Activated CD4-positive, CD25-positive, alpha-beta regulatory T cell treated with anti-CD3 and anti-CD28 coated beads, Interleukin-2, amount 50 U/mL, for 72 hours (primary cell): ENCODE data around the gene CC2D1B.

Experiments used
- DNase-seq: peaks from one replicate; pipeline ENCODE4 v3.0.0; 2021

The CC2D1B gene

DNA sequence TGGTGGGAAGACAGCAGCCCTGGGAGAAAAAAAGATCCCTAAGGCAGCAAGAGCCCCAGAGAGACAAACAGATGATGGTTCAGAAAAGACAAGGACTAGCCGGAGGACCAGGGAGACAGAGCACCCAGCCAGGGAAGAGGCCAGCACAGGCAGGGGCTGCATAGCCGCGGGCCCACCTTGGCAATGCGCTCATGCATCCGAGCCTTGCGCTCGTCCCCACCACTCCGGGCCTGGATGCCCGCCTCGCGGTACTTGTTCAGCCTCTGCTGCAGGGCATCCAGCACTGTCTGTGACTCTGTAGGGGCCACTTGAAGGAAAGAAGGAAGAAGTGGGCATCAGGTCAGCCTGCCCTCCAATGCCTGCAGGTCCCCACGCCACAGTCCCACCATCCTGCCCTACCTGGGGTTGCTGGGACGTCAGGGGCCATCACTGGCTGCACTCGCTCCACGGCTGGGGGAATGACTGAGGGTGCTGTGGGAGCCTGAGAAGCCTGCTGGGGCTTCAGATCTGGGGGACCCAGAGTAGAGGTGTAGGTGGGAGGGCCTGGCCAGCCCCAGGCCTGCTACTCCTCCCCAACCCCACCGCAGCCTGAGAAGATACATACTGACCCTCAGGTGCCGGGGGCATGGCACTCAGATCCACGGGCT, 7.0 kb downstream of the CC2D1B start:
- no peak for DNase-seq

DNA sequence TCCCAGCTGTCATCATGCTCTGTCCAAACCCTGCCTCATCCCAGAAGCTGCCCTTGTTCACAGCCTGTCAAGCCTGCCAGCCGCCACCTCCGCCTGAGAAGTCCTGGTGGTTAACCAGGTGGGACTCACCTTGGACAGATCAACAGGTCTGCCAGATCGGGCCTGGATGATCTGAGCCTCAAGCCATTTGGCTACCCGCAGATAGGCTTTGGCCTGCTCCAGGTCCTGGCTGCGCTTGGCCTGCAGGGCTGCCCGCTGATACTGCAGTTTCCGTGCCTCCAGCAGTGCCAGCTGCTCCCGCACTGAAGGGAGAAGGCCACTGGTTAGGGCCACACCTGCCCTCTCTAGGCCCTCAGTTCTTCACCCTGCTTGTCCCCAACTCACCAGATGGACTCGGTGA, 8.6 kb downstream of the CC2D1B start:
- no peak for DNase-seq

DNA sequence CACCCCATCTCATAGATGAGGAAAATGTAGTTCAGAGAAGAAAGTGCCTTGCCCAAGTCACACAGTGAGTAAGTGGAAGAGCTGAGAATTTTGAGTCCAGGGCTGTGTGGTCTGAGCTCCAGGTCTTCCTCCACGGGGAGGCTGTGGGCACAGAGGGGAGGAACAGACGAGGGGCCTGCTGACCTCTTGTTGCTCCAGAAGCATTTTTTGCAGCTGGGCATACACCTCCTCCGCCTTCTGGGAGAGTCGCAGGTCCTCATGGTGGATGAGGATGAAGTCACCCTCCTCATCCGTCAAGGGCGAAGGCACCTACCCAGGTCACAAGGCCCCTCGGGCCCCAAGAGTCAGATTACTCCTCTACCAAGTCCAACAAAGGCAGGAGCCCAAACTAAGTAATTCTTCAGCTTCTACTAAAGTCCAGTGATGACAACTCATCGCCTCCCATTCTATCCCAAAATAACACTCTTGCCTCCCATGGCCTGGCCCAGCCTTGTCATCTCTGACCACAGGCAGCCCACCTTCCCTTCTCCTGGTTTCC, 9.1 kb downstream of the CC2D1B start:
- no peak for DNase-seq

DNA sequence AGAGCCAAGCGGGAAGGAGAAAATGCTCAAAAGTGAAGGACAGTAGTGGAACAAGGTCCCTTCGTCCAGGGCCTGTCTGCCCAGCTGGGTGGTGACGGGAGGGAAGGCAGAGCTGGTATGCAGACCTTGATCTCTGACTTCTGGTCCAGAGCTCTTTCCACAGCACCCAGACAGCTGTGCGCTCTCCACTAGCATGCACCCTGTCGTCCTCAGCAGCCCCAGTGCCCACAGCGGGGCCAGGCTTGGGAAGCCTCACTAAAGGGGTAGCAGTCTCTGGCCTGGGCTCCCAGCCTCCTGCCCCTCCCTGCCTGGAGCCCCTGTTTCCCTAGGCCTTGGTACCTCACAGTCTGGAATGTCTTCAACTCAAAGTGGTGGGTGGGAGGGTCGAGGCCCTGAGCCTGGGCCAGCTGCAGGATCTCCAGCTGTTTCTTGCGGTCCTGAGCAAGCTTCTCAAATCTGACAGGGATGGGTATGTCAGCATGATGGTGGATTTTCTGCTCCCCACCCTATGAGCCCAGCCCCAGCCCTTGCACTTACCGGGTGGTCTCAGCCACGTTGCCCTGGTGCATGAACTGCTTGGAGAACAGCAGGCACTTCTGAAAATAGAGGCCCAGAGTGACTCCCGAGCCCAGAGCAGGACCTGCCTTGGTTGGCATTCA, 10.0 kb downstream of the CC2D1B start:
- no peak for DNase-seq

DNA sequence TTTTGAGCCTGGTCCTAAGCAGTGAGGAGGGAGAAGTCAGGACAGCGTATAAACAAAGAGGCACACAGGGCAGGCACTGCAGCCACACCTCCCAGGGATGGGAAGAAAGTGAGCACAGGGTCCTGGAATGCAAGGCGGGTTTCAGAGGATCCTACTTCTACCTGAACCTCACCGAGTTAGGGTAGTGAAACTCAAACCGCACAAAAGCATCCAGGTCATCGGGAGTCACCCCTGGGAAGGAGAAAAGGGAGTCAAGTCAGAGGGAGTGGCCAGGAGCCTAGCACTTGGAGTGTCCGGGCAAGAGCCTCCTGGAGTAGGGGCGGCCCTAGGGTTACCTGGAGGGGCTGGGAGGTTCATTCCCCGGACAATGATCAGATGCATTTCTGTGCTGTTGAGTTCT, 10.6 kb downstream of the CC2D1B start:
- DNase-seq = no peak

DNA sequence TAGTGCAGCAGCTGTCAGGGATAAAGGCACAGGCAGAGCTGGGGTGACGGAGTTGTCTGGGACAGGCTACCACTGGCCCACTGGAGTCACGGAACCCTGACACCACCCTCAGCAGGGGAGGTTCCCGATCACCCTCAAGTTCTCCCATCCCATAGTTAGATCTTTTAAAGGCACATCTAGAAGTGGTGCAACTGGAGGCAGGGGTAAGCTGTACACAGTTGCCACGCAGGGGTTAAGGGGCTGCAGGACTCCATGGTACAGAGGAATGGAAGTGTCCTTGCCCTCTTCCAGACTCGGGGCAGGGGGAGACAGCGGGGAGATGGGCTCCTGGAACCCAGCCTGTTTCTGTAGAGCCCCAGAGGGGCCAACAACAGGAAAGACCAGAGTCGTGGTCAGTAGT, 13.3 kb downstream of the CC2D1B start:
- DNase-seq = no peak

DNA sequence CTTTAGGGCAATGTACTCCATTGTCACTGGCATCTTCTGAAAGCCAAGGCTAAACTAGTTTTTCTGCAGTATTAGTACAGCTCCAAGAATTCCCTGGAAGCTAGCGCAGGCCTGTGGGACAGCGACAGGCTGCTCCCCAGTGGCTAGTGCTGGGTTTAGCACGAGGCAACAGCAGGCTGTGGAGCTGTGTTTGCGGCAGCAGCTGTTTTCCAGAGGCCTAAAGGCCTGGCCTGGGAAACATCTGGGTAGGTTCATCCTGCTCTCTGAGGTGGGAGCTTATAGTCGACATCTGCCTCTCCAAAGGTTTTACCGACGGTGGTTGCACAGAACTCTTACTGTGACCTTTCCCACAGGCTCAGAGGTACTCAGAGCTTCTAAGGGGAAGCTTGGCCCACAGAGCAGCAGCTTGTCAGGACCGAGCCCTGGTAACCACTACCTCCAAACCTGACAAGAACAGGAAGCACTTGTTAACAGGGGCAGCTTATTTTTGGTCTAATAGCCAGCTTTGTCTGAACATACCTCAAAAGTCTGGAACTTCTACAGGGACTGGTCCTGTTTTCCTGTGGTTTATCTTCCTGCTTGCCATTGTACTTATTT, 17.2 kb downstream of the CC2D1B start:
- DNase-seq = no peak

DNA sequence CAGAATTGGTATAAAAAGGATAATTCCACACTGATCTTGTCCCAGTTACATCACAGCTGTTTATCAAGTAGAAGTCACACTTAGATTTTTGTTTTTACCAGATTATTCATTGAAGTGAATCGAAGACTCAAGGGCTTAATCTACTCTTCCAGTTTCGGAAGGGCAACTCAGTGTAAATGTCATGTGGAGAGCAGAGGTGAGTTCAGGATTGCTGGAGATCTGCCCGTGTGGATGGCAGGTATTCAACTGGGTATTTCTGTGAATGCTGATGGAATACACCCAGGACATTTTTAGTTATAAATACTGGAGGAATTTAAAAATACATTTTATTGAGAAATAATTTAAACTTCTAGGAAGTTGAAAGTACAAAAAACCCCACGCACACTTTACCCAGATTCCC, 19.4 kb downstream of the CC2D1B start:
- no peak for DNase-seq

DNA sequence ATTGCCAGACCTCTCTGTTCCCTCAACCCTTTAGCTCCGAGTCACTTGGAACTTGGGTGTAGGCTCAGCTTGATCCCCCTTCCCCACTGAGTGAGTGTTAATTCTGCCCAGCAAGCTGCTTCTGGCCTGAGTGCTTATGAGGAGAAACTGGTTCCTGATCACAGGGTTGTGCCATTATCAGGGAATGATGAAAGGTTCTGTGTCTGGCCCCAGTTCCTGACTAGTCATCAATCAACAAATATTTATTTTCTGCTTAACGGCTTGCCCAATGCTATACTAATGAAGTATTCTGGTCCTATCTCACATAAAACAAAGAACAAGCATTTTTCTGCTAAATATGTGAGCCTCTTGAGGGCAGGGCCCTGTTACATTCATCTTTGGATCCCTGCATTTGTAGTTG, 20.8 kb downstream of the CC2D1B start:
- DNase-seq = no peak

DNA sequence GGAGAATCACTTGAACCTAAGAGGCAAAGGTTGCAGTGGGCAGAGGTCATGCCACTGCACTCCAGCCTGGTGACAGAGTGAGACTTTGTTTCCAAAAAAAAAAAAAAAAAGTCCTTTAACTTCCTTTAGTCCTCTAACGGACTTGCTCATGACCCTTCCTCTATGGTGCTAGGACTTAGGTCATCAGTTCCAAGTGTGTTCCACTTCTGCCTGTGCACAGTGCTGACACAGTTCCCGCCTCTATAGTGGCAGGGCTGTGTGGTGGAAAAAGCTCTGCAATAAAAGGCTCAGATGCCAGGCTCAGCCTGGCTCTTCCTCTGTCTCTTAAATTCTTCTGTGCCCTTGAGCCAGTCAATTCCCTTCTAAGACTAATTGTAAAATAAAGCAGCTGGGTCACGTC, 22.0 kb downstream of the CC2D1B start:
- no peak for DNase-seq

DNA sequence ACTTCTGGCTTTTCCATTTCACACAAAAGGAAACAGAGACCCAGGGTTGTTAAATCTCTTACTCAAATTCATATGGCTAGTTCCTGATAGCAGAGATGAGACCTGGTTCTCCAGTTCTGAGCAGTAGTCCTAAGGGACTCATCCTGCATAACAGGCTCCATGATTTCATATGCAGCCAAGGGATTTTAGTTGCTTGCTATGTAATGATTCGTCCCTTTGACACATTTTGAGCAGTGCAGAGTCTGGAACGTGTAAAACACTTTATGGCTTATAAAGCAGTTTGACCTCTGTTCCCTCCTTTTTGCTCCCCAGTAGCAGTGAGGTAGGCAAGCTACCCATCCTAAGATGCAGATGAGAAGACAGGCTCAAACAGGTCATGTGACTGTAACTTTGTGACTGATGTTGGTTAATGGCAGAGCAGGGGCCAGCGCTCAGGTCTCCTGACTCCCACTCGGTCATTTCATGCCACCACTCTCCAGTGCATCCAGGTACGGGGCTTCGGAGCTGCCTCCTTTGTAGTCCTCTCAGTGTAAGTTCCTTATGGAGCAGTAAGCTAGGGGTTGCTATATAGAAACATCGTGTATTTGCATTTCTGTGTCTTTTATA, 24.2 kb downstream of the CC2D1B start:
- no peak for DNase-seq

DNA sequence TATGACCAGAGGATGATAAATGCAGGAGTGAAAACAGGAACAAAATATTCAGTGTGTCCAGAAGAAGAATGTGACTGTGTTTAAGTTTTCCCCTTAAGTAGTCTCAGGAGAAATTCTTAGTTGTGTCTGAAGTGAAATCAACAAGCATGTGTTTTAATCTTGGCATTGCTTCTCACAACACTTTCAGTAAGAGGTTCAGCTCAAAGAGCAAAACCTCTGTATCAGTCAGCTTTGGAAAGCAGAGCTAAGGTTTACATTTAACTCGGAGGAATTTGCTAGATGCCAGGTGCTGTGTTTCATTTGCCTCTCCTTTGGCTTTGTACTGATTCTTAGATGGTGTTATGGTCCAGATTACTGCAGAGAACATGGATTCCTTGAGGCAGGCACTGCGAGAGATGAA, 28.6 kb downstream of the CC2D1B start:
- DNase-seq = no peak

DNA sequence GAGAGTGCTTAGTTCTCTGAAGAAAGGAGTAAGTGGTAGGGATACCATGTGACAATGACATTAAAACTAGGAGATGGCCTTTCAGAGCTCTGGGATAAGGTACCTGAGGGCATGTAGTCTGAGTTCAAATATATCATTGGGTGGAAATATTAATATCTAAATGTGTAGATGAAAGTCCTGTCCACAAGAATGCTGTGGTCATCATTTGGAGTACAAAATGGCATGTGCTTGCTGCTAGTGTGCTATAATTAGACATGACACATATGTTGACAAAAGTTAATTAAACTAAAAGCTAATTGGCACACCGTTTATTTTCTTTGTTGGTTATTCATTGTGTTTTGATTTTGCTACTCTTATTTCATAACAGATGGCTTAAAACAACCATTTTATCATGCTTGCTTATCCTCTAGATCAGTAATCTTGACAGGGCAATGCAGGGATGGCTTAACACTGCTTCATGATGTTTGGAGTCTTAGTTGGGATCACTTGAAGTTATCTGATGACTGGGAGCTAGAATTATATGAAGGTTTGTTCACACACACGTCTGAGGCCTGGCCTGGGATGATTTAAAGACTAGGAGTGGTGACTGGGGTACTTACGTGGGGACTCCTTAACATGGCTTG, 31.0 kb downstream of the CC2D1B start:
- DNase-seq = no peak

DNA sequence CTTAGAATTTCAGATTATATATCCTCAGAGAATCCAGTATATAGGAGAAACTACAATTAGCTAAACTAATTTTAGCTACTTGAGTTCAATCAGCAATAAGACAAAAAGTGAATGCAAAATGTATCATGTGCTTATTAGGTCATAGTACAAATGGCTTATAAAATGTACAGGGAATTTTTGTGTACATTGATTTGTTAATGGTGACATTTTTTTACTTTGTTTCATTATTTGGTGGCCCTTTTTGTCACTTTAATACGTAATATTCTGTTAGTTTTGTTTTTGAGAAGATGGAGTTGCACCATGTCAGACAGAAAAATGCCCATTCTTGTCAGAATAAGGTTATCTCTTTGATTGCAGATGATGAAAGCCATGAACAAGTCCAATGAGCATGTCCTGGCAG, 33.6 kb downstream of the CC2D1B start:
- no peak for DNase-seq

DNA sequence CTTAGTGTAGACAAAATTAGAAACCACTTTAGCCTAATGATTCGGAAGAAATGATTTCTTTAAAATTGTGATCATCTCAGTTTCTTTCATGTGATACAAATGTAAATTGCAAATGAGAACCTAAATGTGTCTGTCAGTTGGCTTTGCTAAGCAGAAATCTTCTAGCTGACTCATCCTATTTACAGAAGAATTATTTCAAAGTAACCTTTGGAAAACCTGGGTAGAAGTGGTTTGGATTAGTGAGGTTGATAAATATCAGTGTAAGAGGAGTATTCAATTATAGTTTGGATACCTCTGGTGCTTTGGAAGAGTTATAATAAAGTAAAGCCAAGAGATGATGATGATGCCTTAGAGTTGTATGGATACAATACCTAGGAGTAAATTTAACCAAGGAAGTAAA, 37.4 kb downstream of the CC2D1B start:
- DNase-seq = no peak

DNA sequence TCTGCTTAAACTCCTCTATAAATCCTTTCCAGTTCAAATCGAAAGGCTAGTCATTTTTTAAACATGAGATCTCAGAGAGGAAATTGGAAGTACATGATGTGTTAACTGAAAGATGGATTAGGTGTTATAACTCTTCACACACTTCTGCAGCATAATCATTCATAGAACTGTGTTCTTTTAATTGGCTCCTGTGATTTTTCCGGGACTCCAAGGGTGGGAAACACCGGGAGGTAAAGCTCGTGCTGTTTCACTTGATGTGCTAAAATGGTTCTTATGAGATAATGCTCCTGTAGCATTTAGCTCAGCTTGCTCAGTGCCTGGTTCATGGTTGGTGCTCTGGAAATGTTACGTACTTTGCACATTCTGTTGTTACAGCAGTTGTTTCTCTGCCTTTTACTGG, 40.2 kb downstream of the CC2D1B start:
- DNase-seq = no peak

DNA sequence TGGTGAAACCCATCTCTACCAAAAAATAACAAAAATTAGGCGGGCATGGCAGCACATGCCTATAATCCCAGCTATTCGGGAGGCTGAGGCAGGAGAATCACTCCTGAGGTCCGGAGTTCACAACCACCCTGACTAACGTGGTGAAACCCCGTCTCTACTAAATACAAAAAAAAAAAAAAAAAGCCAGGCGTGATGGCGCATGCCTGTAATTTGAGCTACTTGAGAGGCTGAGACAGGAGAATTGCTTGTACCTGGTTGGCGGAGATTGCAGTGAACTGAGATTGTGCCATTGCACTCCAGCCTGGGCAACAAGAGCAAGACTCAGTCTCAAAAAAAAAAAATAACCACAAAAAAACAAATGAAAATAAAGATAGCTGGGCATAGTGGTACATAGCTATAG, 42.3 kb downstream of the CC2D1B start:
- no peak for DNase-seq

DNA sequence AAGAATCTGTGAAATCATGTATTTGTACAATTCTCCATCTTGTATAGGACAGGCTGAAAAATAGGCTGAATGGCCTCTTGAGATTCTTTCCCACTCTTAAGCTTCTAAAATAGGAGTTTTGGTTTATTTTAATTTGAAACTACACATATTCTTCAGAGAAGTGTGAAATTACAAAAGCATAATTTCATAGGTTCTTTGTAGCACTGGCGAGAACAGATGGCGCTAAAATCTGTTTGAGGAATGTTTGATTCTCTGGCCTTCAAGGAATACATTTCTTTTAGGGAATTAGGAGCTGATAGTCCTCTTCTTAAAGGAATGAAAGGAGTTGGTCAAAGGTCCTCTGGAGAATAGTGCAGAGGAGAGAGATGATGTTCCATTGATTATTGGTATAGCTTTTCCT, 44.9 kb downstream of the CC2D1B start:
- DNase-seq = no peak

DNA sequence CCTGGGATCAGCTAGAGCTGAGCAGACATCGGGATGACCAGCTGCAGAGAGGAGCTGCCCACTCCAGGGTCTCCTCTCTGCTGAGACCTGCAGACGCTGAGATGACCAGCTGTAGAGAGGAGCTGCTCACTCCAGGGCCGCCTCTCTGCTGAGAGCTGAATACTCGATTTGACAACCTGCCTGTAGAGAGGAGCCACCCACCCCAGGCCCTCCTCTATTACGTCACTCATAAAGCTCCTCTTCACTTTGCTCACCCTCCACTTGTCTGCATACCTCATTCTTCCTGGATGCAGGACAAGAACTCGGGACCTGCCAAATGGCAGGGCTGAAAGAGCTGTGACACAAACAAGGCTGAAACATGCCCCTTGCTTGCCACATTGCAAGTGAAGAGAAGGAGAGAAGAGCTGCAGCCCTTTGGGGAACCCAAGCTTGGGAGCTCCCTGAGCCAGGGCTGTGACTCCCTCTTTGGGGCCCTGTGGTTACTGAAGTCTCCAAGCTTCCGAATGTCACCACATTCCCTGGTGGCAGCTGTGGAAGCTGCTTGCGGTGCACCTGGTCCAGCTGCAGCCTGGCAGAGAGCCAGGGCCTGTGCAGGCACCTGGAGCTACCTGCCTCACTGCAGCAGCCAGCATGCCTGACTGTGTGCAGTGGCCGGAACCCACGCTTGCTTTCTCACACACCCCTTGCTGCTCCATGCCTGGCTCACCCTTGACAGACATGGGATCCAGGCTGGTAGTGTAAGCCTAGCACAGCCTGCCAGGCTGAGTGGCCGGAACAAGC, 59.6 kb downstream of the CC2D1B start:
- no peak for DNase-seq

DNA sequence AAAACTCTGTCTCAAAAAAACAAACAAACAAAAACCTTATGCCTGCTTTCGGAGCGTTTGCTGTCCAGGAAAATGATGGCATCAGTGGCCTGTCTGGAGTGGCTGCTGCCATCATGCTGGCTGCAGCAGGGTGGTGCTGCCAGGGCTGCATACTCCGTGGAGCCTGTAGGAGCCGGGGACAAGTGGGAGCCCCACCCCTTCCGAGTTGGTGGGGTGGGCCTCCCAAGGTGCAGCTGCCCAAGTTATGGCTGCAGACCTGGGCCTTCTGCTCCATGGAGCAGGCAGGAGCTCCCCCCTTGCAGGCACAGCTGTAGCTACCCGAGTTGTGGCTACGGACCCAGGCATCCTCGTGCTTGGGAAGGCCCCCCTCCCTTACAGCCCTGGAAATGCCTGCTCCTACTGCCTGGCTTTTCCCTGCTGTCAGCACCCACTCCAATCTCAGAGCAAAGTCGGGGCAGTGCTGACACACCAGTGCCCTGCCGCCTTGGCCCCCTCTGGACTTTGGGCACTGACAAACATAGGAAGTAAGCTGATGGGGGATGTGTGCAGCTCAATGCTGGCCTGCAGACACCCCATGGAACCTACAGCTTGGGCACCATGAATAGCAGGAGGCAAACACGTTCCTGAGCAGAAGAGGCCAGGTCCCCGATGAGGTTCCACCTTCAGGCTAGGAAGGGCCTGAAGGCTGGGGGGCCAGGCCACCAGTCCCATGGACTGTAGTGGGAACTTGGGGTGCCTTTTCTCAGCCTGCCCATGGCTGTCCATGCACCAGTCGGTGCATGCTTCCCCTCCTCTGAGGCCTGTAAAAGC, 60.4 kb downstream of the CC2D1B start:
- no peak for DNase-seq
